ENCODE measurements around the gene STAP1.

DNA sequence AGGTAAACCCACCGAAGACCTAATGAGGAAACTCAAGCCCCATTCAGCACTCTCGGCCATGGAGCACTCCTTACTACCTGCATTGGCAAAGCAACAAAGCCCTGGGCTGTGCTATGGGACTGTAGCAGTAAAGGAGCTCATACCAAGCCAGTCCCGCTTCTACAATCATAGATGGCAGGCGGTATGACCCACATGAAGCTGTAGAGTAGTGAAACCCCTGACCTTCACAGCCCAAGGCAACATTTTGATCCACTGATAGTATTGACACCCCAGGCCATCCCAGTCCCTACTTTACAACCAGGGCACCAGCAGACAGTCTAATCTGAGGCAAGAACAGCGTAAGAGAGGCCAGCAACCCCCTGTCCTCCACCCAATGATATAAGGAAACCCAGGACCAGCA lies 38.4 kb upstream of the STAP1 start:
- TF ChIP-seq ZNF274 (IDR thresholded peaks at IDR 0.05; ENCODE audit: low read depth, low read length) = no peak
- no peak for TF ChIP-seq SUZ12 (IDR thresholded peaks at IDR 0.05; ENCODE audit: extremely low read depth, insufficient read depth, insufficient read length)
- no peak for TF ChIP-seq YY1 (IDR thresholded peaks at IDR 0.05; ENCODE audit: insufficient read depth, insufficient read length)

All from NT2/D1 (cell line).